ENCODE measurements around the gene SCIMP. TPM values are rescaled to one million over a fixed set of nuclear protein-coding genes. Genes with fewer than 3 reads are reported as not detected.

The SCIMP gene
- polyA plus RNA-seq, 1 of the 3 experiments (the other 2 are of a cell fraction), result not detected

DNA sequence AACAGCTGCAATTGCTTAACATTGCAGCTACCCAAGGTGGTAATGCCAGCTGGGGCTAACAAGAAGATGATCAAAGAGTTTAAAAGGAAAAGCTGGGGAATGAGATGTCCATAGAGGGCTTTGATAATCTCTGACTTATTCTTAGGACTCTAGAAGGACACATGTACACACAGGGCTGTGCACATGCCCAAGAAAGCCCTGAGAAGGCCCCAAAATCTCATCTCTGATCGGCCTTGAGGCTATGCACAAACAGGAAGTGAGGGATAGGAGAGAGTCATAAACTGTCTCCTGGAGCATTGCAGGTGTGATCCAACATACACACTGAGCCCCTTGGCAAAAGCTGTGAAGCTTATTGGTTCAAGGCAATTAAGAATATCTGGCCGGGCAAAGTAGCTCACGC lies 30.2 kb upstream of the SCIMP start:
- Histone ChIP-seq H3K4me2 (no peak overlapping the region), H3K36me3 (replicated peaks in 1 of 2; ENCODE audit: control insufficient read depth in 1 of 2, insufficient read depth in 2 of 2, low read length in 1 of 2) (no peaks in the 10 kb centered on the region), H3K4me1 (ENCODE audit: control insufficient read depth in 1 of 2, insufficient read depth in 2 of 2, low read depth in 1 of 2, low read length in 1 of 2) (no peaks in the 10 kb centered on the region; a peak in 1 of 4 replicates), H3F3A (replicated peaks; ENCODE audit: insufficient read depth) (no peaks in the 10 kb centered on the region), H3K9me2 (no peaks in the 10 kb centered on the region), H3K9ac (no peak overlapping the region), H3K27ac (ENCODE audit: low read depth in 2 of 2, low read length in 1 of 2) (no peak overlapping the region), H3K9me3 (no peaks in the 10 kb centered on the region), H3K27me3 (ENCODE audit: insufficient read depth) (no peaks in the 10 kb centered on the region), H2AFZ (ENCODE audit: low read depth) (no peak overlapping the region; the same call in 1 of the 2 replicates), H4K20me1 (ENCODE audit: insufficient read depth) (no peaks in the 10 kb centered on the region), H3K4me3 (ENCODE audit: low read depth in 2 of 2, low read length in 1 of 2) (no peak overlapping the region), H3K79me2 (ENCODE audit: insufficient read depth) (no peaks in the 10 kb centered on the region)
- 72% methylated on average over 3 of the region's 3 CpGs for WGBS (ENCODE audit: low lambda C conversion rate)
- no peak for DNase-seq
- ChIA-PET POLR2A (no interaction called here), CTCF (interaction anchor here (1.2 kb wide), 1 partner anchor 42 kb away, joined by 3 read pairs; no protein-coding TSS in a partner anchor)
- TF ChIP-seq, protein P1, sequence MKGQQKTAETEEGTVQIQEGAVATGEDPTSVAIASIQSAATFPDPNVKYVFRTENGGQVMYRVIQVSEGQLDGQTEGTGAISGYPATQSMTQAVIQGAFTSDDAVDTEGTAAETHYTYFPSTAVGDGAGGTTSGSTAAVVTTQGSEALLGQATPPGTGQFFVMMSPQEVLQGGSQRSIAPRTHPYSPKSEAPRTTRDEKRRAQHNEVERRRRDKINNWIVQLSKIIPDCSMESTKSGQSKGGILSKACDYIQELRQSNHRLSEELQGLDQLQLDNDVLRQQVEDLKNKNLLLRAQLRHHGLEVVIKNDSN (IDR thresholded peaks at IDR 0.05; ENCODE audit: borderline replicate concordance, low read depth), result no peak
- TF ChIP-seq FOXJ3 (CRISPR knock-in tag; IDR thresholded peaks at IDR 0.05) (no peak), SIN3A (IDR thresholded peaks at IDR 0.05; ENCODE audit: borderline replicate concordance, low read depth, low read length) (no peak), CHD2 (IDR thresholded peaks at IDR 0.05; ENCODE audit: low read length, partially characterized antibody) (no peak), YY1 (IDR thresholded peaks at IDR 0.05; ENCODE audit: low read depth) (no peak), TCF12 (IDR thresholded peaks at IDR 0.05) (no peak), SMC3 (IDR thresholded peaks at IDR 0.05; ENCODE audit: low read depth, low read length) (no peak), FOXM1 (IDR thresholded peaks at IDR 0.05; ENCODE audit: low read depth) (no peak), POLR2AphosphoS5 (IDR thresholded peaks at IDR 0.05; ENCODE audit: low read depth, low read length) (no peak), RFX5 (IDR thresholded peaks at IDR 0.05; ENCODE audit: low read length) (no peak), NRF1 (IDR thresholded peaks at IDR 0.05; ENCODE audit: low read depth, low read length) (no peak), EZH2phosphoT487 (IDR thresholded peaks at IDR 0.05; ENCODE audit: borderline replicate concordance, low read depth) (no peak), MEF2A (IDR thresholded peaks at IDR 0.05; ENCODE audit: borderline replicate concordance, low read depth) (no peak), GATA2 (CRISPR knock-in tag; IDR thresholded peaks at IDR 0.05) (no peak), RXRA (IDR thresholded peaks at IDR 0.05; ENCODE audit: borderline replicate concordance, low read depth) (no peak)
- TF ChIP-seq, protein P2, sequence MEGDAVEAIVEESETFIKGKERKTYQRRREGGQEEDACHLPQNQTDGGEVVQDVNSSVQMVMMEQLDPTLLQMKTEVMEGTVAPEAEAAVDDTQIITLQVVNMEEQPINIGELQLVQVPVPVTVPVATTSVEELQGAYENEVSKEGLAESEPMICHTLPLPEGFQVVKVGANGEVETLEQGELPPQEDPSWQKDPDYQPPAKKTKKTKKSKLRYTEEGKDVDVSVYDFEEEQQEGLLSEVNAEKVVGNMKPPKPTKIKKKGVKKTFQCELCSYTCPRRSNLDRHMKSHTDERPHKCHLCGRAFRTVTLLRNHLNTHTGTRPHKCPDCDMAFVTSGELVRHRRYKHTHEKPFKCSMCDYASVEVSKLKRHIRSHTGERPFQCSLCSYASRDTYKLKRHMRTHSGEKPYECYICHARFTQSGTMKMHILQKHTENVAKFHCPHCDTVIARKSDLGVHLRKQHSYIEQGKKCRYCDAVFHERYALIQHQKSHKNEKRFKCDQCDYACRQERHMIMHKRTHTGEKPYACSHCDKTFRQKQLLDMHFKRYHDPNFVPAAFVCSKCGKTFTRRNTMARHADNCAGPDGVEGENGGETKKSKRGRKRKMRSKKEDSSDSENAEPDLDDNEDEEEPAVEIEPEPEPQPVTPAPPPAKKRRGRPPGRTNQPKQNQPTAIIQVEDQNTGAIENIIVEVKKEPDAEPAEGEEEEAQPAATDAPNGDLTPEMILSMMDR (IDR thresholded peaks at IDR 0.05), result no peak
- TF ChIP-seq, protein P3, sequence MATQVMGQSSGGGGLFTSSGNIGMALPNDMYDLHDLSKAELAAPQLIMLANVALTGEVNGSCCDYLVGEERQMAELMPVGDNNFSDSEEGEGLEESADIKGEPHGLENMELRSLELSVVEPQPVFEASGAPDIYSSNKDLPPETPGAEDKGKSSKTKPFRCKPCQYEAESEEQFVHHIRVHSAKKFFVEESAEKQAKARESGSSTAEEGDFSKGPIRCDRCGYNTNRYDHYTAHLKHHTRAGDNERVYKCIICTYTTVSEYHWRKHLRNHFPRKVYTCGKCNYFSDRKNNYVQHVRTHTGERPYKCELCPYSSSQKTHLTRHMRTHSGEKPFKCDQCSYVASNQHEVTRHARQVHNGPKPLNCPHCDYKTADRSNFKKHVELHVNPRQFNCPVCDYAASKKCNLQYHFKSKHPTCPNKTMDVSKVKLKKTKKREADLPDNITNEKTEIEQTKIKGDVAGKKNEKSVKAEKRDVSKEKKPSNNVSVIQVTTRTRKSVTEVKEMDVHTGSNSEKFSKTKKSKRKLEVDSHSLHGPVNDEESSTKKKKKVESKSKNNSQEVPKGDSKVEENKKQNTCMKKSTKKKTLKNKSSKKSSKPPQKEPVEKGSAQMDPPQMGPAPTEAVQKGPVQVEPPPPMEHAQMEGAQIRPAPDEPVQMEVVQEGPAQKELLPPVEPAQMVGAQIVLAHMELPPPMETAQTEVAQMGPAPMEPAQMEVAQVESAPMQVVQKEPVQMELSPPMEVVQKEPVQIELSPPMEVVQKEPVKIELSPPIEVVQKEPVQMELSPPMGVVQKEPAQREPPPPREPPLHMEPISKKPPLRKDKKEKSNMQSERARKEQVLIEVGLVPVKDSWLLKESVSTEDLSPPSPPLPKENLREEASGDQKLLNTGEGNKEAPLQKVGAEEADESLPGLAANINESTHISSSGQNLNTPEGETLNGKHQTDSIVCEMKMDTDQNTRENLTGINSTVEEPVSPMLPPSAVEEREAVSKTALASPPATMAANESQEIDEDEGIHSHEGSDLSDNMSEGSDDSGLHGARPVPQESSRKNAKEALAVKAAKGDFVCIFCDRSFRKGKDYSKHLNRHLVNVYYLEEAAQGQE (IDR thresholded peaks at IDR 0.05; ENCODE audit: low read depth, low read length), result no peak
- TF ChIP-seq, protein P4, sequence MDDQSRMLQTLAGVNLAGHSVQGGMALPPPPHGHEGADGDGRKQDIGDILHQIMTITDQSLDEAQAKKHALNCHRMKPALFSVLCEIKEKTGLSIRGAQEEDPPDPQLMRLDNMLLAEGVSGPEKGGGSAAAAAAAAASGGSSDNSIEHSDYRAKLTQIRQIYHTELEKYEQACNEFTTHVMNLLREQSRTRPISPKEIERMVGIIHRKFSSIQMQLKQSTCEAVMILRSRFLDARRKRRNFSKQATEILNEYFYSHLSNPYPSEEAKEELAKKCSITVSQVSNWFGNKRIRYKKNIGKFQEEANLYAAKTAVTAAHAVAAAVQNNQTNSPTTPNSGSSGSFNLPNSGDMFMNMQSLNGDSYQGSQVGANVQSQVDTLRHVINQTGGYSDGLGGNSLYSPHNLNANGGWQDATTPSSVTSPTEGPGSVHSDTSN (IDR thresholded peaks at IDR 0.05), result no peak
- TF ChIP-seq, protein P5, sequence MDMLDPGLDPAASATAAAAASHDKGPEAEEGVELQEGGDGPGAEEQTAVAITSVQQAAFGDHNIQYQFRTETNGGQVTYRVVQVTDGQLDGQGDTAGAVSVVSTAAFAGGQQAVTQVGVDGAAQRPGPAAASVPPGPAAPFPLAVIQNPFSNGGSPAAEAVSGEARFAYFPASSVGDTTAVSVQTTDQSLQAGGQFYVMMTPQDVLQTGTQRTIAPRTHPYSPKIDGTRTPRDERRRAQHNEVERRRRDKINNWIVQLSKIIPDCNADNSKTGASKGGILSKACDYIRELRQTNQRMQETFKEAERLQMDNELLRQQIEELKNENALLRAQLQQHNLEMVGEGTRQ (IDR thresholded peaks at IDR 0.05; ENCODE audit: borderline replicate concordance, low read depth, low read length), result no peak
